GM15510 (cell line): ENCODE measurements around the gene NLRC4.

Experiments
- POLR2A ChIP-seq: IDR thresholded peaks from 3 replicates; pipeline ENCODE4 v1.6.1; 2011; ENCODE audit warnings: borderline replicate concordance; ENCODE audit not compliant: insufficient read length; ENCODE audit errors: extremely low read depth

NLRC4 gene

DNA sequence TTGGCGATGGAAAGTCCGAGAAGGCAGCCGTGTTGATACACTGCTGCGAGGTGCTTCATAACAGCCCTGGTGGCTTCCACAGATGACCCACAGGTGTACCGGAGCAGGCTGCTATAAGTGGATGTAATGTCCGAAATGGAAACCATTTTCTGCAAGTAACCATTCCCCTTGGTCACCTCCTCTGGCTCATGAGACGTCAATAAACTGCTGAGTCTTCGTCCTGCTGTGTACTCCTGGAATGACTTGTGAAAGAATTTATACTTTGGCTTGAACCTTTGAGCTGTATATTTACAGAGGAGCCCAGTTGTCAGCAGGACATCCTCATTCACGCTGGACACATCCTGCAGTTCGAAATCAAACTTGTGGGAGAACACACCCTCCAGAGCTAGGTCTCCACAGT, 14.4 kb downstream of the NLRC4 start:
- TF ChIP-seq POLR2A: no peak

- TF ChIP-seq POLR2A: no peak
These were observed 14.9 kb downstream of the NLRC4 start for GRCh38 chr2:32249731-32250236.

GRCh38 chr2:32248299-32248698, 16.4 kb downstream of the NLRC4 start:
- TF ChIP-seq POLR2A: no peak

DNA sequence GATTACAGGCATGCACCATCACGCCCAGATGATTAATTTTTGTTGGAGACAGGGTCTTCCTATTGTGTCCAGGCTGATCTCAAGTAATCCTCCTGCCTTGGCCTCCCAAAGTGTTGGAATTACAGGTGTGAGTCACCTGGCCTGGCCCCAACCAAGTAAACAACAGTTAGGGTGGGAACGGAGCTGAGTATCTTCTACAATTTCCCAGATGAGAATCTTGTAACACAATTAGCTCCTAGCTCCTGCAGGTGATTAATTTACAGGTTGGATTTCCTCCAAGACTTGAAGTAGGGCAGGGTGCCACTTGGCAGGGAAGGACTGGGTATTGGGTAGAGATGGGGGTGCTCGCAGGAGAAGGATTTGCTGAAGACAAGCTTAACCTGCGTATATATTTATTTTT, 17.8 kb downstream of the NLRC4 start:
- no peak for TF ChIP-seq POLR2A

GRCh38 chr2:32242331-32242730, 22.4 kb downstream of the NLRC4 start:
- TF ChIP-seq POLR2A: no peak

DNA sequence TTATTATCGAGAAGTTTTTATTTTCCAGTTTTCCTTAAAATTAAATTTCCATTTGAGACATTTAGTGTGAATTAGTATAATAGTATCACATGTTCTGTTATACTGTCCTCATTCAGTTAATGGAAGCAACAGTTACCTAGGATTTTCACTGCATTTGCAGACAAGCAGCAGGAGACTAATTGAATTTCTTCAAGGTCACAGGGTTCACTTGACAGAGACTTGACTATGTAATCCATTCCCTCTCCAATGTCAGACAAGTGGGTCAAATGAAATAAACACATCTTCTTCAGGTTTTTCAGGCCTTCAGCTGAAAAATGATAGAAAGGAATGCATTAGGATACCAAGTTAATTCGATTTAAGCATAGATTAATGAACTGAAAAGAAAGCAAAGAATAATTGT, 26.7 kb downstream of the NLRC4 start:
- TF ChIP-seq POLR2A: no peak

DNA sequence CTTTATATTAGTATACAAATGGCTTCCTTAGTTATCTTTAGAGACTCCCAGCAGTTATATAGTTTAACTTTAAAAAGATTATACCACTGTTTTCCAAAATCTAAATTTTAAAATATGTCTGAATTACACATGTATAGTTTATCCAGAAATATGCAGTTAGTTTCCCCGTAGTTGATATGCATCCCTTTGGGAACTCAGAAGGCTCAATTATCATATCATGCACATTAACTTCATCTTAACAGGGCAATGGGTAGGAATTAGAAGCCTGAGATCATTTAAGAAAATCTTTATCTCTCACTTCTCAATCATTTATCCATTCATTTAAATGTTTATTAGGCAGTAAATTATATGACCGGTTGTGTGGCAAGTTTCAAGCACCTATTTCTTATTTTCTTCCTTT, 27.2 kb downstream of the NLRC4 start:
- no peak for TF ChIP-seq POLR2A

DNA sequence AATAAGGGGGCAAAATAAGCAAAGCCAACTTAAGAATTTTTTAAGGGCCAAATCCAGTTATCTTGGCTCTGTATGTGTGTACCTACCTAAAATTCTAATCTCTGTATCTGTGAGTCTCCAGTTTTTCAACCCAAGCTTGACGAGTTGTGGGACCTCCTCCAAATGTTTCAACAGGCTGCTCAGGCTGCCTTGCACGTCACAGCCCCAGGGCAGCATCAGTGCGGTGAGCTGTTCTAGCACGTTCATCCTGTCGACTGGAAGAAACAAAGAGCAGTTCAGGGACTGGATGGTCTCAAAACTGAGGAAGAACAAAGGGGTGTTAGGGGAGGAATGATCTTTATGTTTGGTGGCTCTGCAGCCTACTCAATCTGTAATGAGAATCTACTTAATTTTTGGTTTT, 29.4 kb downstream of the NLRC4 start:
- no peak for TF ChIP-seq POLR2A

- no peak for TF ChIP-seq POLR2A
These were observed 32.7 kb downstream of the NLRC4 start for GRCh38 chr2:32231959-32232358.

DNA sequence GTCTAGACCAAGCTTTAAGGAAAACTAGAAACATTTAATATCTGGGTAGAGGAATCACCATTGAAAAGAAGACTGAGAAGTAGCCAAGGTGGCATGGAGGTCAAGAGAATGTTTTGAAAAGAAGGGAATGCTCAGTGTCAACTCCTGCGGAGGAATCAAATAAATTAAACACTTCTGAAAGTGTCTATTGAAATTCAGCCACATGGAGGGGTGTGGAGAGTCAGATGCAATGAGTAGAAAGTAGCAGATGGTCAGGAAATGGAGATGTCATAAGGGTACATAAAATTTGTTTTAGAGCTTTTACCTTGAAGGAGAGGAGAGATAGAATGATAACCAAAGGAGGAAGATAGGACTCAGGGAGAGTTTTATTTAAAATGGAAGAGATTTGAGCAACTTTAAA, 35.1 kb downstream of the NLRC4 start:
- TF ChIP-seq POLR2A: no peak

- TF ChIP-seq POLR2A: no peak
These were observed 36.5 kb downstream of the NLRC4 start for GRCh38 chr2:32228181-32228580.

GRCh38 chr2:32227492-32227891, 37.2 kb downstream of the NLRC4 start:
- no peak for TF ChIP-seq POLR2A

GRCh38 chr2:32222966-32223365, 41.7 kb downstream of the NLRC4 start:
- no peak for TF ChIP-seq POLR2A

DNA sequence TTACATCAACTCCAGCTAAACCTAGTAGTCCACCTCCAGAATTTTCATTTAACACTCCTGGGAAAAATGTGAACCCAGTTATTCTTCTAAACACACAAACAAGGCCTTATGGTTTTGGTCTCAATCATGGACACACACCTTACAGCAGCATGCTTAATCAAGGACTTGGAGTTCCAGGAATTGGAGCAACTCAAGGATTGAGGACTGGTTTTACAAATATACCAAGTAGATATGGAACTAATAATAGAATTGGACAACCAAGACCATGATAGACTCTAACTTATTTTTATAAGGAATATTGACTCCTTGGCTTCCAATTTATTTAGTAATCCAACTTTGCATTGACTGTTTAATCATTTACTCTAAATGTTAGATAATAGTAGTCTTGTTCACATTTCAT, 44.2 kb downstream of the NLRC4 start:
- no peak for TF ChIP-seq POLR2A

DNA sequence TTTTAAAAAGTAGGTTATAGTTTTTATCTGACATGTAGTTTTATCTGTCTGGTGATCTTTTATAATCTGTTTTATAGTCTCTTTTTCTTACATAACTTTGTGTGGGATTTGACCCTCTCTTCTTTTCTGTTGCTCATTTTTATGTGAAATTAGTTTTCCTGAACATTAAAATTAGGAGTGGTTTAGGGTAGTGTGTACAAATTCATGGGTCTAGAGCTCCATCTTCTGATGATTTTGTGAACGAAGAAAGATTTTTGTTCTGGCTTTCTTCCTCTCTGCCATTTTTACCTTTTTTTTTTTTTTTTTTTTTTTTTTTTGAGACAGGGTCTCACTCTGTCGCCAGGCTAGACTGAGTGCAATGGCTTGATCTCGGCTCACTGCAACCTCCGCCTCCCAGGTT, 52.4 kb downstream of the NLRC4 start:
- no peak for TF ChIP-seq POLR2A

- TF ChIP-seq POLR2A: no peak
These were observed 53.8 kb downstream of the NLRC4 start for GRCh38 chr2:32210767-32211408.

GRCh38 chr2:32200814-32201213, 63.9 kb downstream of the NLRC4 start:
- TF ChIP-seq POLR2A: no peak

DNA sequence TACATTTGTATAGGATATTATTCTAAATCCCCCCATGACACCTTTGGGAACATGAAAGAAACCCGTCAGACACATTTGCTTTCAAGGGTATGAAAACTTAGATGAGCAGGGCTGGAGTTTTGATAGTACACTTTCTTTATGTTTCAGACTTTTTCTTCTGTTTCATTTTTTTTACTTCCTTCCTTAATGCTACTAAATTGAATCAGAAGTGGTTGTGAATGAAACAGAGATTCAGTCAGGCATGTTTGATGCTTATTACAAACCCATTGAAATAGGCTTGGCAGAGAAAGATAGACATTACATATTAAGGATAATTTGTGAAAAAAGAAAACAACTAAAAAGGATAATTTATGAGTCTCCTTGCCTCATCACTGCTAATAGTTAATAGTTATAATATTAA, 72.3 kb downstream of the NLRC4 start:
- TF ChIP-seq POLR2A: no peak

GRCh38 chr2:32189011-32189410, 75.7 kb downstream of the NLRC4 start:
- TF ChIP-seq POLR2A: no peak
